OCI-LY3 (cell line): ENCODE results near the gene ATP6V0A1.
"Not testable (repeated sequence)": the region's sequence is repeated elsewhere in the genome, so short reads cannot be mapped to it uniquely, and the experiment has no call there.

Experiments used
- H2AFZ ChIP-seq: fragments of 200-600, 300-600 bp; shearing (Covaris generic); 2 replicates; pipeline ENCODE4 v1.6.0; 2014; ENCODE audit warnings: antibody characterized with exemption, low read depth, low read length
- H3K27ac ChIP-seq: fragments of 200-600, 300-600 bp; sonication (generic); 2 replicates; pipeline ENCODE4 v1.5.1; 2014; ENCODE audit warnings: mild to moderate bottlenecking, low read length, moderate library complexity, mixed read lengths
- H3K27me3 ChIP-seq: fragments of 200-600, 300-600 bp; sonication (generic); 2 replicates; pipeline ENCODE4 v1.6.1; 2014; ENCODE audit warnings: low read depth, low read length, mixed read lengths
- H3K36me3 ChIP-seq: fragments of 200-600, 300-600 bp; sonication (generic); replicated peaks from 2 replicates; pipeline ENCODE3; 2014; ENCODE audit warnings: low read depth, low read length, mixed read lengths
- H3K4me1 ChIP-seq: fragments of 300-600, 200-600 bp; sonication (generic); 2 replicates; pipeline ENCODE4 v1.6.1; 2014; ENCODE audit warnings: low read length, mixed read lengths
- H3K4me2 ChIP-seq: fragments of 200-600, 300-600 bp; sonication (generic); 2 replicates; pipeline ENCODE4 v1.6.1; 2014; ENCODE audit warnings: low read length, mixed read lengths
- H3K4me3 ChIP-seq: fragments of 300-600, 200-600 bp; sonication (generic); 2 replicates; pipeline ENCODE4 v1.5.1; 2014; ENCODE audit warnings: antibody characterized with exemption, mild to moderate bottlenecking, low read length, moderate library complexity
- H3K79me2 ChIP-seq: fragments of 300-600, 200-600 bp; shearing (Covaris generic); 2 replicates; pipeline ENCODE4 v1.6.1; 2014; ENCODE audit warnings: mild to moderate bottlenecking, low read length, mixed read lengths
- H3K9ac ChIP-seq: fragments of 300-600, 200-600 bp; shearing (Covaris generic); 2 replicates; pipeline ENCODE4 v1.6.0; 2014; ENCODE audit warnings: mild to moderate bottlenecking, low read length, moderate library complexity
- H3K9me3 ChIP-seq: fragments of 200-600, 300-600 bp; shearing (Covaris generic); 2 replicates; pipeline ENCODE4 v1.6.1; 2014; ENCODE audit warnings: low read length, mixed read lengths; ENCODE audit not compliant: insufficient read depth
- H4K20me1 ChIP-seq: fragments of 200-600, 300-600 bp; sonication (generic); 2 replicates; pipeline ENCODE4 v1.6.1; 2016; ENCODE audit warnings: low read length, mixed read lengths; ENCODE audit not compliant: insufficient read depth
- EZH2phosphoT487 ChIP-seq: fragments of 200-600 bp; shearing (Covaris generic); IDR thresholded peaks from 2 replicates; pipeline ENCODE4 v1.6.1; 2018; ENCODE audit warnings: antibody characterized with exemption, mixed run types, low read depth
- TF ChIP-seq, protein P1 (sequence below): fragments of 200-600, 300-600 bp; sonication (generic); IDR thresholded peaks from 2 replicates; pipeline ENCODE4 v1.5.1; 2014; ENCODE audit warnings: antibody characterized with exemption, low read length, low read depth

The ATP6V0A1 gene

DNA sequence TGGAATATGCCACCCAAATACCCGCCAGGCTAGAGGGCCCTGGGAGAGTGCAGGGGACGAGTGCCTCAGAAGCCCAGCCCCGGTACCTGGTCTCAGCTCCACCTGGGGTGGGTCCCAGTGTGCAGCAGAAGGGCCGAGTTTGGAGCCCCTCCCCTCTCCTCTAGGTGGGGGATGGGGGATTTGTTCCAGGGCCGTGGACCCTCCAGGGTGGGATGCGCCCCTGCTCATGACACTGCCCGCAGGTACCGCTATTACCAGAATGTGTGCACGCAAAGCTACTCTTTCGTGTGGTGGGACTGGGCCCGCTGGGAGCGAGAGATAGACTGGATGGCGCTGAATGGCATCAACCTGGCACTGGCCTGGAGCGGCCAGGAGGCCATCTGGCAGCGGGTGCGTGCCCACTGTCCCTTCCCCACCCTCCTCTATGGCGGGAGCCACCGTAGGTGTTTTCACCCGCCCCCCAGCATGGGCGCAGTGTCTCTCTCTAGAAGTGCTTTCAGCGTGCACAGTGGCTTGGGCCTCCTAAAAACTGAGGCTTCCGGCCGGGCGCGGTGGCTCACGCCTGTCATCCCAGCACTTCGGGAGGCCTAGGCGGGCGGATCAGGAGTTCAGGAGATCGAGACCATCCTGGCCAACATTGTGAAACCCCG, 78.6 kb downstream of the ATP6V0A1 start:
- H3K4me3 ChIP-seq = peak overlapping the region; percentile 84
- peaks cover 13% of the 10 kb centered on the region; the same call in 1 of the 2 replicates for H4K20me1 ChIP-seq
- peak overlapping the region; percentile 97 for H3K4me2 ChIP-seq
- peak overlapping the region; percentile 93 for H3K9ac ChIP-seq
- H3K27me3 ChIP-seq = no peaks in the 10 kb centered on the region
- H3K27ac ChIP-seq = peak overlapping the region; percentile 53
- H2AFZ ChIP-seq = no peak overlapping the region
- no peak for TF ChIP-seq EZH2phosphoT487
- TF ChIP-seq, protein P1, sequence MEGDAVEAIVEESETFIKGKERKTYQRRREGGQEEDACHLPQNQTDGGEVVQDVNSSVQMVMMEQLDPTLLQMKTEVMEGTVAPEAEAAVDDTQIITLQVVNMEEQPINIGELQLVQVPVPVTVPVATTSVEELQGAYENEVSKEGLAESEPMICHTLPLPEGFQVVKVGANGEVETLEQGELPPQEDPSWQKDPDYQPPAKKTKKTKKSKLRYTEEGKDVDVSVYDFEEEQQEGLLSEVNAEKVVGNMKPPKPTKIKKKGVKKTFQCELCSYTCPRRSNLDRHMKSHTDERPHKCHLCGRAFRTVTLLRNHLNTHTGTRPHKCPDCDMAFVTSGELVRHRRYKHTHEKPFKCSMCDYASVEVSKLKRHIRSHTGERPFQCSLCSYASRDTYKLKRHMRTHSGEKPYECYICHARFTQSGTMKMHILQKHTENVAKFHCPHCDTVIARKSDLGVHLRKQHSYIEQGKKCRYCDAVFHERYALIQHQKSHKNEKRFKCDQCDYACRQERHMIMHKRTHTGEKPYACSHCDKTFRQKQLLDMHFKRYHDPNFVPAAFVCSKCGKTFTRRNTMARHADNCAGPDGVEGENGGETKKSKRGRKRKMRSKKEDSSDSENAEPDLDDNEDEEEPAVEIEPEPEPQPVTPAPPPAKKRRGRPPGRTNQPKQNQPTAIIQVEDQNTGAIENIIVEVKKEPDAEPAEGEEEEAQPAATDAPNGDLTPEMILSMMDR = no peak
- H3K4me1 ChIP-seq = peaks cover 24% of the 10 kb centered on the region
- no peaks in the 10 kb centered on the region for H3K9me3 ChIP-seq
- H3K79me2 ChIP-seq = peaks cover 23% of the 10 kb centered on the region
- H3K36me3 ChIP-seq = peaks cover 26% of the 10 kb centered on the region

DNA sequence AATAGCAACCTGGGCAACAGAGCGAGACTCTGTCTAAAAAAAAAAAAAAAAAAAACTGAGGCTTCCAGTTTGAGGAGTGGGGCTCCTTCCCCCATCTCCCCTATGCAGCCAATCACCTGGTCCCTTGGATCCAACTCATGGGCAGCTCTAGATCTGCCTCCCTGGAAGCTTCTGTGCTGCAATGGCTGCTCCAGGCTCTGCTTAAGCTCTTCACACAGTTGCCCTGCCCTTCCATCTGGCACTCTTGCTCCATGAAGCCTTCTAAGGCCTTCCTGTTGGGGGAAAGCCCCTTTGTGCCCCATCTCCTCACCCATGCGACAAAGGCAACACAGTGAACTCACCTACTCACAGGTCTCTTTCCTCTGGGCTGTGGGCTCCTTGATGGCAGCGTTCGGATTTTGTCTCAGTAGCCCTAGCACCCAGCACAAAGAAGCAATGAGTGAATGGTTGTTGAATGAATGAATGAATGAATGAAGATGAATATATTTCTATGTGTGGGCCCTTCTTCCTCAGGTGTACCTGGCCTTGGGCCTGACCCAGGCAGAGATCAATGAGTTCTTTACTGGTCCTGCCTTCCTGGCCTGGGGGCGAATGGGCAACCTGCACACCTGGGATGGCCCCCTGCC, 79.3 kb downstream of the ATP6V0A1 start:
- Histone ChIP-seq H3K4me2 (no peak overlapping the region), H4K20me1 (peaks cover 13% of the 10 kb centered on the region; the same call in 1 of the 2 replicates), H3K4me3 (peak overlapping the region; percentile 84; the same call in 1 of the 2 replicates), H3K9me3 (no peaks in the 10 kb centered on the region), H3K79me2 (peaks cover 23% of the 10 kb centered on the region), H3K9ac (no peak overlapping the region), H3K27me3 (no peaks in the 10 kb centered on the region), H2AFZ (no peak overlapping the region), H3K36me3 (peaks cover 27% of the 10 kb centered on the region), H3K4me1 (peaks cover 24% of the 10 kb centered on the region), H3K27ac (no peak overlapping the region)
- TF ChIP-seq EZH2phosphoT487 = no peak

DNA sequence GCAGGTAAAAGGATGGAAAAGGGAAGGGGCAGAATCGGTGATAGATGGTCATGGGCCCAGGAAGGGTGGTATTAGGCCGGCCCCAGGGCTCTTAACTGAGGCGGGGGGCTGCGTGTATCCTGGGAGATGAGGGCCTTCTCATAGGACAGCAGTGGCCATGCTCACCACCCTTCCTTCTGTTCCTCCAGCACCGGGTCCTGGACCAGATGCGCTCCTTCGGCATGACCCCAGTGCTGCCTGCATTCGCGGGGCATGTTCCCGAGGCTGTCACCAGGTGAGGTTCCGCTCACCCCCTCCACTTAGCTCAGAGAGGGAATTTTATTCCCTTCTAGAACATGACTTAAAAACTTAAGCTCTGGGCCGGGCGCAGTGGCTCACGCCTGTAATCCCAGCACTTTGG, 79.8 kb downstream of the ATP6V0A1 start:
- TF ChIP-seq, protein P1 = no peak
- no peak for TF ChIP-seq EZH2phosphoT487
- no peak overlapping the region for H3K9ac ChIP-seq
- peaks cover 23% of the 10 kb centered on the region for H3K79me2 ChIP-seq
- H3K27me3 ChIP-seq = no peaks in the 10 kb centered on the region
- peaks cover 30% of the 10 kb centered on the region for H3K36me3 ChIP-seq
- H3K4me2 ChIP-seq = no peak overlapping the region
- no peaks in the 10 kb centered on the region for H3K9me3 ChIP-seq
- H2AFZ ChIP-seq = no peak overlapping the region
- peaks cover 24% of the 10 kb centered on the region for H3K4me1 ChIP-seq
- no peak overlapping the region for H3K27ac ChIP-seq
- peaks cover 13% of the 10 kb centered on the region; the same call in 1 of the 2 replicates for H4K20me1 ChIP-seq
- H3K4me3 ChIP-seq = no peak overlapping the region

DNA sequence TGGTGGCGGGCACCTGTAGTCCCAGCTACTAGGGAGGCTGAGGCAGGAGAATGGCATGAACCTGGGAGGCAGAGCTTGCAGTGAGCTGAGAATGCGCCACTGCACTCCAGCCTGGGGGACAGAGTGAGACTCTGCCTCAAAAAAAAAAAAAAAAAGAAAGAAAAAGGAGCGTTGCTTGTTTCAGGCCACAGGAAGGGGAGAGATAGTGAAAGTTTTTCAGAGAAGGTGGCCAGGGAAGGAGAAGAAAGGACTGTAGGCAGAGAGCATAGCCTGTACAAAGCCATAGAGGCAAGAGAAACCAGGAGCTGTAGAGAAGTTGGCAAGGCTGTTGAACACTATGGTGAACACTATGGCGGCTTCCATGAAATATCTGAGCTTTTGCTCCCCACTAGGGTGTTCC, 81.9 kb downstream of the ATP6V0A1 start:
- not testable (repeated sequence) for H3K9ac ChIP-seq, H3K4me3 ChIP-seq, H3K27ac ChIP-seq, H3K9me3 ChIP-seq, H3K27me3 ChIP-seq, H3K4me2 ChIP-seq, H2AFZ ChIP-seq
- Histone ChIP-seq H3K79me2 (peaks cover 23% of the 10 kb centered on the region), H3K36me3 (peaks cover 33% of the 10 kb centered on the region), H4K20me1 (peaks cover 13% of the 10 kb centered on the region; the same call in 1 of the 2 replicates), H3K4me1 (peaks cover 16% of the 10 kb centered on the region)
